Measurements from ENCODE around the gene SUSD4. TPM values are rescaled to one million over a fixed set of nuclear protein-coding genes. Genes with fewer than 3 reads are reported as not detected.

SUSD4 gene
- total RNA-seq, 1 donor from 2014 or later = 26.3 TPM

GRCh38 chr1:223330466-223330865, 33.5 kb downstream of the SUSD4 start:
- no peak for TF ChIP-seq CTCF (IDR thresholded peaks at IDR 0.05)
- no peak for TF ChIP-seq POLR2AphosphoS5 (IDR thresholded peaks at IDR 0.05; ENCODE audit: insufficient read depth in 1 of 2, low read depth in 1 of 2)
- TF ChIP-seq POLR2A (IDR thresholded peaks at IDR 0.05) = no peak
- Histone ChIP-seq H3K27me3 (no peaks in the 10 kb centered on the region), H3K4me3 (no peak overlapping the region), H3K4me1 (no peaks in the 10 kb centered on the region), H3K36me3 (no peaks in the 10 kb centered on the region), H3K27ac (no peak overlapping the region), H3K9me3 (no peaks in the 10 kb centered on the region)
- intact Hi-C loops (cut with DNase I) = no loop called here
- no peak for DNase-seq (ENCODE audit: extremely low spot score in 2 of 2)

- intact Hi-C loops (cut with DNase I) = no loop called here
- DNase-seq (ENCODE audit: extremely low spot score in 2 of 2) = no peak
- Histone ChIP-seq H3K4me3 (no peak overlapping the region), H3K36me3 (no peaks in the 10 kb centered on the region), H3K27ac (no peak overlapping the region), H3K4me1 (no peaks in the 10 kb centered on the region), H3K27me3 (no peaks in the 10 kb centered on the region), H3K9me3 (no peaks in the 10 kb centered on the region)
- TF ChIP-seq POLR2A (IDR thresholded peaks at IDR 0.05) (no peak), POLR2AphosphoS5 (IDR thresholded peaks at IDR 0.05; ENCODE audit: insufficient read depth in 1 of 2, low read depth in 1 of 2) (no peak), CTCF (IDR thresholded peaks at IDR 0.05) (no peak)
Measured at GRCh38 chr1:223329664-223330415, 34.1 kb downstream of the SUSD4 start.

GRCh38 chr1:223329252-223329651, 34.7 kb downstream of the SUSD4 start:
- Histone ChIP-seq H3K4me3 (no peak overlapping the region), H3K36me3 (no peaks in the 10 kb centered on the region), H3K4me1 (no peaks in the 10 kb centered on the region), H3K27me3 (no peaks in the 10 kb centered on the region), H3K27ac (no peak overlapping the region), H3K9me3 (no peaks in the 10 kb centered on the region)
- DNase-seq (ENCODE audit: extremely low spot score in 2 of 2) = no peak
- intact Hi-C loops (cut with DNase I) = no loop called here
- no peak for TF ChIP-seq POLR2AphosphoS5 (IDR thresholded peaks at IDR 0.05; ENCODE audit: insufficient read depth in 1 of 2, low read depth in 1 of 2)
- no peak for TF ChIP-seq POLR2A (IDR thresholded peaks at IDR 0.05)
- TF ChIP-seq CTCF (IDR thresholded peaks at IDR 0.05) = no peak

- Histone ChIP-seq H3K27me3 (no peaks in the 10 kb centered on the region), H3K4me3 (no peak overlapping the region), H3K27ac (no peak overlapping the region), H3K36me3 (no peaks in the 10 kb centered on the region), H3K9me3 (no peaks in the 10 kb centered on the region), H3K4me1 (no peaks in the 10 kb centered on the region)
- no peak for DNase-seq (ENCODE audit: extremely low spot score in 2 of 2)
- TF ChIP-seq CTCF (IDR thresholded peaks at IDR 0.05) = no peak
- no peak for TF ChIP-seq POLR2AphosphoS5 (IDR thresholded peaks at IDR 0.05; ENCODE audit: insufficient read depth in 1 of 2, low read depth in 1 of 2)
- no peak for TF ChIP-seq POLR2A (IDR thresholded peaks at IDR 0.05)
- intact Hi-C loops (cut with DNase I) = no loop called here
Measured at GRCh38 chr1:223328566-223328965, 35.4 kb downstream of the SUSD4 start.

GRCh38 chr1:223326776-223327175, 37.2 kb downstream of the SUSD4 start:
- intact Hi-C loops (cut with DNase I) = no loop called here
- no peaks in the 10 kb centered on the region for H3K27me3 ChIP-seq
- no peaks in the 10 kb centered on the region for H3K36me3 ChIP-seq
- DNase-seq (ENCODE audit: extremely low spot score in 2 of 2) = no peak
- TF ChIP-seq CTCF (IDR thresholded peaks at IDR 0.05) (no peak), POLR2AphosphoS5 (IDR thresholded peaks at IDR 0.05; ENCODE audit: insufficient read depth in 1 of 2, low read depth in 1 of 2) (no peak), POLR2A (IDR thresholded peaks at IDR 0.05) (no peak)
- H3K4me3 ChIP-seq = no peak overlapping the region
- no peaks in the 10 kb centered on the region for H3K4me1 ChIP-seq
- no peaks in the 10 kb centered on the region for H3K9me3 ChIP-seq
- H3K27ac ChIP-seq = no peak overlapping the region
